GM18508 (cell line): ENCODE results near the gene E2F3.
"Not testable (repeated sequence)": the region's sequence is repeated elsewhere in the genome, so short reads cannot be mapped to it uniquely, and the experiment has no call there.

Source experiments
- ATAC-seq: cut with Tn5 transposase; IDR thresholded peaks from one replicate; pipeline ENCODE4 v1.9.1; 2021; ENCODE audit warnings: moderate number of reproducible peaks; ENCODE audit not compliant: insufficient read depth, unreplicated experiment

E2F3 gene

DNA sequence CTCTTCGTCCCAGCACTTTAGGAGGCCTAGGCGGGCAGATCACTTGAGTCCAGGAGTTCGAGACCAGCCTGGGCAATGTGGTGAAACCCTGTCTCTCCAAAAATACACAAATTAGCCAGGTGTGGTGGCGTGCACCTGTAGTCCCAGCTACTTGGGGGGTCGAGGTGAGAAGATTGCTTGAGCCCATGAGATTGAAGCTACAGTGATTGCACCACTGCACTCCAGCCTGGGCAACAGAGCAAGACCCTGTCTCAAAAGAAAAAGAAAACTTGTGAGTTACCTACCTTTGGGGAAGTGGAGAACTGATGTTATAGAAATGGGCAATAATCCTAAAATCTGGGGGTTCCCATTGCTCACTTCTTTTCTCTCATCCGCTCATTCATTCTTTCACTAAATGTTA, 58.0 kb downstream of the E2F3 start:
- no peak for ATAC-seq

DNA sequence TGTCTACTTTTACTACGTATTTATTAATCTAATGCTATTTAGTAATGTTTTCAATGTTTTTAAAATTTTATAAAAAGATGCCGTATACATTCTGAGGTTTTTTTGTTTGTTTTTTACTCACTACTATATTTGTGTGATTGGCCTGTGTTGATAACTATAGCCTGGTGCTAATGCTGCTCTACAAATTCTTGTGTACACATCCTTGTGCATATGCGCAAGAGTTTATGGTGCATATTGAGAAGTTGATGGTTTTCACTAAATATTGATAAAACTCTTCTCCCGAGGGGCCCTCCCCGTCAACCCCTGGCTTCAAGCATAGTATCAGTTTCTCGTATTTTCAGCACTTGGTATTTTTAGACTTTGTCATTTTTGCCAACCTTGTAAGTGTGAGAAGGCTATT, 59.9 kb downstream of the E2F3 start:
- ATAC-seq: no peak

DNA sequence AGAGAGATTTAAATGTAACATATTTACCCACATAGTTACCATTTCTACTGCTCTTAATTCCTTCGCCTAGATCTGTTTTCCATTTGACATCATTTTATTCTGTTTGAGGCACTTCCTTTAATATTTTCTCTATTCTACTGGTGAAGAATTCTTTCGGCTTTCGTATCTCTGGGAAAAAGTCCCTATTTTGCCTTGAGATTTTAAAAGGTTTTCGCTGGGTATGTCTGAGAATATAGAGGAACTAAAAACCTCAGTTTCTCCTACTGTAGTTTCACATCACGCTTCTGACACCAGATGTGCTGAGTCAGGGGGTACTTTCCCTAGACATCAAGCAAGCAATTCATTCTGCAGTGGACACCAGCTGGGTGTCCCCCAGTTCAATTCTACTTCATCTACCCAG, 61.7 kb downstream of the E2F3 start:
- peak; percentile 48 for ATAC-seq

- ATAC-seq: no peak
These were observed 62.4 kb downstream of the E2F3 start for GRCh38 chr6:20464041-20464440.

- ATAC-seq: no peak
These were observed 63.2 kb downstream of the E2F3 start for GRCh38 chr6:20464847-20465246.

GRCh38 chr6:20465616-20466015, 63.9 kb downstream of the E2F3 start:
- not testable (repeated sequence) for ATAC-seq

DNA sequence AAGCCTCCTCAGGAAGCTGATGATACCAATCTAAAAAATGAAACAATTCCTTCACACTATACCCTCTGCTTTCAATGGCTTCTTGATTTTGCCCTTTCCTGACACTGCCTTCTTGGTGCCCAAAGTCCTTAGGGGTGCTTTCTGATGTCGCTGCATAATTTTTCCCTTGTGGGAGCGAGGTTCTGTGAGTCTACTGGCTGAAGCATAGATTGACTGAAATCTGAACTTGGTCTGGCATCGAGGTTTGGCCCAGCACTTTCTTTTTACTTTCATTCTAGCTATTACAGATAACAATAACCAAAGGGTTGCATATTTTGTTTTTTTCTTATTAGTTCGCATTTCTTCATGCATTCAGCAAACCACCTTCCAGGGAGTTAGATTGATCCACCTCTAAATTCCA, 65.8 kb downstream of the E2F3 start:
- ATAC-seq: peak; percentile 58

- ATAC-seq: no peak
These were observed 66.5 kb downstream of the E2F3 start for GRCh38 chr6:20468209-20468608.

DNA sequence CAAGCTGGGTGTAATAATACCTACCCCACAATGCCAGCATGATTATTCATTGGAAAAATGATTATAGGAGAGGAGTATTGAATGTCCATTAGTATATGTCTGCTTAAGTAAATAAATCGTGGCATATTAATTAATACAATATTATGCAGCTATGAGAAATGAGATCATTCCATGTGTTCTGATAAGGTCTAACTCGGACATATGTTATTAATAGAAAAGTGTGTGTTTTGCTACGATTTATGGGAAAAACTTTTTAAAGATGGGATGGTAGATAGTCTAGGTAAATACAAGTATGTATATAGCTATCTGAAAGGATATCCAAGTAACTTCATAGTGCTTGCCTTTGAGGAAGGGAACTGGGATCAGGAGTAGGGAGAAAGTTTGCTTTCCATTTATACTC, 71.1 kb downstream of the E2F3 start:
- ATAC-seq: no peak

GRCh38 chr6:20473518-20473917, 71.8 kb downstream of the E2F3 start:
- no peak for ATAC-seq

DNA sequence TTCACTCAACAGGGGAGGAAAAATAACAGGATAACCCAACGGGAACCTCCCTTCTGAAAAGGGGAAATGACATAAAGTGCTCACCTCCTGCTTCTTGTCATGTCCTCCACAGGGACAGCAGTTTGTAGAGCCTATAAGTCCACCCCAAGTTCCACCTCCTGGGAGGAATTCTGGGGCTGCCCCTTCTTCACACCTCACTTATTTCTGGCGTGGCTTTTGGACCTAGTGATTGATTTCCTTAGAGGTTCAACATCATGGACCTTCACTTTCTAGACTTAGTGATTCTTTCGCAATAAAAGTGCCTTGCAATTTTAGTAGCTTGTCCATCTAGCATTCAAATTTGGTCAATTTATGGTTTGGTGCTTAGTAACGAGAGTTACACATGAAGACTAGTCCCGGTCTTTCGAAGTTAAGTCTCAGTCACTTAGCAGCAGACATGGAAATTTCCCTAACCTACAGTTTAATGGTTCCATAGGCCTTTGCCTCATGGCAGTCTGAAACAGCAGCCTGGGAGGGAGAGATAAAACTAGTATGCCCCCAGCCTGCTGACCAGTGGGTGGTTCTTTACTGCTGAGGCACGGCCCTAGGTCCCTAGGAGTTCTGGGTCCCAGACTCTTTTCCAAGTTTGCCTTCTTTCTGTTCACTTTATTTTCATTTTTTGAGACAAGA, 73.3 kb downstream of the E2F3 start:
- no peak for ATAC-seq

DNA sequence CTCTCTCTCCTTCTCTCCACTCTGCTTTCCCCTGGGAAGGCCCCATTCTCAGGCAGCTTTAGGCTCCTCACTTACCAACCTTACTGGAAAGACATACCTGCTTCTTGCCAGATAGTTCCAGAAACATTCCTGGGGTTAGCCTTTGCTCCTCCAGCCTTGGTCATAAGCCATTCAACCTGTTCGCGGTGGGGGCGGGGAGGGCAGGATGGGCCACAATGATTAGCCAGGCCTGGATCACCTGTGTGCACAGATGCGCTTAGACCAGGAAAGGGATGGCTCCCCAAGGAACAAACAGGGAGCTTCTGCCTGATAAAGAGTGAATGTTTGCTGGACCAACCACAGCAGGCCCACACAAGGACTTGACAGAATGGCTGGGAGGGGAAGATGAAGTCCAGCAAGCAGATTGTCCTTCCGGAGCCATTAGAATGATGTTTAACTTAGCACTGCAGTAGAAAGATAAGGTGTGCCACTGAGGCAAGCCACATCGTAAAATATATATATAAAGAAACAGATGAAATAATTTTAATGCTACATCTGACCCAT, 74.9 kb downstream of the E2F3 start:
- no peak for ATAC-seq

- no peak for ATAC-seq
These were observed 75.8 kb downstream of the E2F3 start for GRCh38 chr6:20477485-20477884.

- ATAC-seq: no peak
These were observed 77.4 kb downstream of the E2F3 start for GRCh38 chr6:20479060-20479459.

GRCh38 chr6:20479526-20479925, 77.8 kb downstream of the E2F3 start:
- no peak for ATAC-seq

DNA sequence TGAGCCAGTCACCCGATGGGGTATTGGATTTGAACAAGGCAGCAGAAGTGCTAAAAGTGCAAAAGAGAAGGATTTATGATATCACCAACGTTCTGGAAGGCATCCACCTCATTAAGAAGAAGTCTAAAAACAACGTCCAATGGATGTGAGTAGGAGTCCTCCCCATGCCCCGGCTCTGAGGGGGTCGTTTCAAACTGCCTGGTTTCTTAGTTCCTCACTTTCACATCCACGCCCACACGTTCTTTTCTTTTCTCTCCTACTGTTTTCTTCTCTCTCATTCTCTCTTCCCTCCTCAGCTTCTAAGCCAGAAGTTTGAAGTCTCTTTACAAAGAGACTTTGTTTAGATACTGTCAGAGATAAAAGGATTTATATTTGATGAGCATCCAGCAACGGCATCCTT, 79.6 kb downstream of the E2F3 start:
- ATAC-seq: no peak

- no peak for ATAC-seq
These were observed 82.3 kb downstream of the E2F3 start for GRCh38 chr6:20483887-20484497.

DNA sequence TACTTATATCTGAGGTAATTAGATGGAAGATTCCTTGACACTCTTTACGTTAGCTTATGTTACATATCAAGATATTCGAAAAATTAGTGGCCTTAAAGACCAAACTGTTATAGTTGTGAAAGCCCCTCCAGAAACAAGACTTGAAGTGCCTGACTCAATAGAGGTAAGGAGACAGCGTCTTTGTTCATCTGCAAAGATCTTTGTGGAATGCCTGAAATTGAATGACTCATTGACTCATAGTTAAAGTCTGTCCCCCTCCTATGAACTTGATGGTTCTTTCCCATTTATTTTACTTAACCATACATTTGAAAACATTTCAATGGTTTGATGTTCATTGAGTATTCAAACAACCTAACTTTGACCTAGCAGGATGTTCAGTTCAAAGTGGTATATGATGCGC, 85.0 kb downstream of the E2F3 start:
- no peak for ATAC-seq

- ATAC-seq: no peak
These were observed 86.1 kb downstream of the E2F3 start for GRCh38 chr6:20487669-20488375.

GRCh38 chr6:20490591-20490990, 88.9 kb downstream of the E2F3 start:
- no peak for ATAC-seq

GRCh38 chr6:20492099-20492498, 90.4 kb downstream of the E2F3 start:
- no peak for ATAC-seq
